Nephron (organoid): ENCODE results near the gene ATP8B4.

Experiments
- H3K27ac Mint-ChIP-seq, 3 experiments: 2 replicates each; pipeline ENCODE4 v1.8.0; 2020; ENCODE audit warnings: mixed read lengths in 3 of 3, mild to moderate bottlenecking in 2 of 3, moderate library complexity in 1 of 3
- H3K27me3 Mint-ChIP-seq: 2 replicates; pipeline ENCODE4 v1.8.0; 2021; ENCODE audit warnings: low read depth, mild to moderate bottlenecking, moderate library complexity, mixed read lengths
- H3K36me3 Mint-ChIP-seq: 2 replicates; pipeline ENCODE4 v1.8.0; 2020; ENCODE audit warnings: low read depth, mixed read lengths
- H3K4me1 Mint-ChIP-seq: 2 replicates; pipeline ENCODE4 v1.8.0; 2020; ENCODE audit warnings: mixed read lengths
- H3K4me3 Mint-ChIP-seq, 3 experiments: 2 replicates each; pipeline ENCODE4 v1.8.0; 2020; ENCODE audit warnings: mild to moderate bottlenecking in 3 of 3, mixed read lengths in 3 of 3, moderate library complexity in 2 of 3
- H3K9me3 Mint-ChIP-seq: 2 replicates; pipeline ENCODE4 v1.8.0; 2020; ENCODE audit warnings: mixed read lengths
- TF ChIP-seq, protein P1 (sequence below), 3 experiments: fragments of 200-600 bp; sonication (generic); IDR thresholded peaks; one replicate each; pipeline ENCODE4 v1.5.0; 2021; ENCODE audit warnings: antibody characterized with exemption in 3 of 3; ENCODE audit not compliant: unreplicated experiment in 3 of 3

The ATP8B4 gene

DNA sequence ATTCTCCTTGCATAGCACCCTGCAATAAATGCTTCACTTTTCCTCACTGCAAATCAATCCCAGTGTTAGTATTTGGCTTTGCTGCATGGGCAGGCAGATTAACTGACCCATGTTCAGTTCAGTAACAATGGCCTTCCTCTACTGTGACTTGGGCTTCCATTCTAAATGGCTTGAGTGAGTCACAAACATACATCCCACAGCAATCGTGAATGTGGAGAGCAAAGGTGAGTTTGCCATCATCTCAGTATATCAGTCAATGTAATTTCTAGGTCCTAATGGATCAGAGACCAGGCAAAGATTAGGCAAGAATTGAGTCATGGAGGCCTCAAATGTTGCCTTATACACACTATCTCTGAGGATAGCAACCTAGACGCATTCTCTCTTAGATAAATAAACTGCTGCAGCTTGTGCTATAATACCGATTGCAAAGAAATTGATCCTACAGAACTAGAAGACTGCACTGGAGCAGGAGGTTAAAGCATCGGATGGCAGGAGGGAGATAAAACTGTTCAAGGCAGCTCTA, 8.3 kb upstream of the ATP8B4 start:
- Mint-ChIP-seq H3K4me3 (no peak overlapping the region), H3K4me1 (peaks cover 12% of the 10 kb centered on the region), H3K36me3 (no peaks in the 10 kb centered on the region), H3K27ac (no peak overlapping the region), H3K9me3 (peaks cover 7% of the 10 kb centered on the region), H3K27me3 (peaks cover 3% of the 10 kb centered on the region)
- TF ChIP-seq, protein P1, sequence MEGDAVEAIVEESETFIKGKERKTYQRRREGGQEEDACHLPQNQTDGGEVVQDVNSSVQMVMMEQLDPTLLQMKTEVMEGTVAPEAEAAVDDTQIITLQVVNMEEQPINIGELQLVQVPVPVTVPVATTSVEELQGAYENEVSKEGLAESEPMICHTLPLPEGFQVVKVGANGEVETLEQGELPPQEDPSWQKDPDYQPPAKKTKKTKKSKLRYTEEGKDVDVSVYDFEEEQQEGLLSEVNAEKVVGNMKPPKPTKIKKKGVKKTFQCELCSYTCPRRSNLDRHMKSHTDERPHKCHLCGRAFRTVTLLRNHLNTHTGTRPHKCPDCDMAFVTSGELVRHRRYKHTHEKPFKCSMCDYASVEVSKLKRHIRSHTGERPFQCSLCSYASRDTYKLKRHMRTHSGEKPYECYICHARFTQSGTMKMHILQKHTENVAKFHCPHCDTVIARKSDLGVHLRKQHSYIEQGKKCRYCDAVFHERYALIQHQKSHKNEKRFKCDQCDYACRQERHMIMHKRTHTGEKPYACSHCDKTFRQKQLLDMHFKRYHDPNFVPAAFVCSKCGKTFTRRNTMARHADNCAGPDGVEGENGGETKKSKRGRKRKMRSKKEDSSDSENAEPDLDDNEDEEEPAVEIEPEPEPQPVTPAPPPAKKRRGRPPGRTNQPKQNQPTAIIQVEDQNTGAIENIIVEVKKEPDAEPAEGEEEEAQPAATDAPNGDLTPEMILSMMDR (IDR thresholded peaks at IDR 0.05; ENCODE audit: unreplicated experiment in 3 of 3), result no peak

DNA sequence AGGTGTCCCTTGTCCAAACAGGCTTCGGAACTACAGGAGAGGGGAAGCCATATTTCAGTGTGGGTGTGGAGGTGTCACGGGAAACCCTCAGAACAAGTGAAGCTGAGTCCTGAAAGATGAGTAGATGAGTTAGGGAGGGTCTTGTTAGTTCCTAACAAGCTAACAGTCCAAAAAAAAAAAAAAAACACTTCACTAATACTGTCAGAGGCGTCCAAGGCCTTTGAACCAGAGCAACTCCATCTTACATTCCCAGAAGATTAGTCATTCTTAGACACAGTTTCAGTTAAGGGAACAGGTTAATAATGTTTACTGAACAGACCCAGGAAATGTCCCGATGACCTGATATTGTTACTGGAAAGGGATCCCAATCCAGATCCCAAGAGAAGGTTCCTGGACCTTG, 7.0 kb upstream of the ATP8B4 start:
- TF ChIP-seq, protein P1 (IDR thresholded peaks at IDR 0.05; ENCODE audit: unreplicated experiment in 3 of 3), result no peak
- Mint-ChIP-seq H3K4me3 (no peak overlapping the region), H3K27ac (peak overlapping the region in 1 of 3 experiments; percentile 26), H3K4me1 (peaks cover 12% of the 10 kb centered on the region), H3K9me3 (peaks cover 5% of the 10 kb centered on the region), H3K27me3 (peaks cover 3% of the 10 kb centered on the region), H3K36me3 (no peaks in the 10 kb centered on the region)

DNA sequence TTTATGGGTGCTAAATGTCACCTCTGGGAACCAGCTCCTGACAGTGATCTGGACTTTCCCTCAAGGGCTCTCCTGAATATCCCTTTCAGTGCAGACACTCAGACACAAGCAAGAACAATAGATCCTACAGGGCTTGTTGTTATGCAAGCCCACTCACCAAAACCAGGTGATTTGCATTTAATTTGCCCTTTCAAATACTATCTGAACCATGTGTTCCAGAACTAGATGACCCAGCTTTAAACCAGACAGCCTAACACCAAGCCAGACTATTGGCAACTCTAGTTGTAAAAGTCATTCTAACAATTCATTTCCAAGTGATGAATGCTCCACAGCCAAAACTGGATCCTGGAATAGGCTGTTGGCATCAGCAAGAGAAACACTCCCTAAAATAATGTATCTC, 5.6 kb upstream of the ATP8B4 start:
- Mint-ChIP-seq H3K9me3 (peaks cover 5% of the 10 kb centered on the region), H3K27me3 (peaks cover 3% of the 10 kb centered on the region), H3K4me3 (no peak overlapping the region), H3K36me3 (no peaks in the 10 kb centered on the region), H3K27ac (peak overlapping the region in 2 of 3 experiments; percentile 1 to 64), H3K4me1 (peaks cover 12% of the 10 kb centered on the region)
- TF ChIP-seq, protein P1 (IDR thresholded peaks at IDR 0.05; ENCODE audit: unreplicated experiment in 3 of 3), result no peak

DNA sequence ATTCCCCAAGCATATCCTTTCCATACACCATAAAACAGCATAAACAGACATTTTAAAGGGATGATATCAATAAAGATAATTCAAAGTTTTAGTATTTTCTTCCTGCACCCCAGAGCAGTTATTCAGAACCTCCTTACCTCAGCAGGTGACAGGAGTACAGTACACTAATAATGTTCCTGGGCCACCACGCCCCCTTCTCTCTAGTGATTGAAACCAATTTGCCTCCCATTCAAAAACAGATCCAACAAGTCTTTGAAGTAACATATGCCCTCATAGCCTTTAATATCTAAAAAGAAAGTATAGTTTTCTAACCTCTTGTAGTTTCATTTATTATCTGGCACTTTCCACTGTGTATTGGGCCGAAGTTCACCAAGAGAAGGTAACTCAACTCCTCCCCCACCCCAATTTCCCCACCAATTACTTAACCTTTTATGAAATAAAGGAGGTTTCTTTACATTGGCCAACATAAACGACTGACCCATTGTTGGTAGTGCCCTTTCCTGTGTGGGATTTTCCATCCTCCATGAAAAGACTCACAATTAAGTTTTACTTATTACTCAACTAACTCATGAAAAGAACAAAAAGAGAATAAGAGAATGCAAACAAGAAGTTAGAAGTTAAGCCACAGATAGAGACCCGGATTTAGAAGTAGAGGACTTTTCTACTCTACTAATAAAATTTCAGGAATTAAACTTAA, 5.0 kb upstream of the ATP8B4 start:
- no peak overlapping the region for H3K4me3 Mint-ChIP-seq
- TF ChIP-seq, protein P1 (IDR thresholded peaks at IDR 0.05; ENCODE audit: unreplicated experiment in 3 of 3), result no peak
- peaks cover 12% of the 10 kb centered on the region for H3K4me1 Mint-ChIP-seq
- H3K27ac Mint-ChIP-seq, result no peak overlapping the region
- H3K9me3 Mint-ChIP-seq, result peaks cover 5% of the 10 kb centered on the region
- peaks cover 3% of the 10 kb centered on the region for H3K27me3 Mint-ChIP-seq
- H3K36me3 Mint-ChIP-seq, result no peaks in the 10 kb centered on the region

DNA sequence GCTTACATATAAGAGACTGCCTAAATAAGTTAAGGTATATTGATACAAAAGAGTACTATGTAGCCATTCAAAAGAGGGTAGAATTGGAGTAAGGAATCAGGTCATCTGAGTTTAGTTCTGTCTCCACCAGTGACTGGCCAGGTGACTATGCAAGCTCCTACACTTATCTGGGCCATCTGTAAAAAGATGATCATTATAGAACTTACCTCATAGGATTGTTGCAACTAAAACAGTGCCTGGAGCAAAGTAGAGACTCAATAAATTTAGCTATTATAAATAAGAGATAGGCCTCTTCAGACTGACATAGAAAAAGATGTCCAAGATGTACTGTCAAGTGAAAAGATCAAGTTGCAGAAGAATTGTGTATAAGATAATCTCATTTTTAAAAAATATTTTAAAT, 1.7 kb upstream of the ATP8B4 start:
- no peaks in the 10 kb centered on the region for H3K36me3 Mint-ChIP-seq
- peaks cover 1% of the 10 kb centered on the region for H3K4me1 Mint-ChIP-seq
- H3K27ac Mint-ChIP-seq, result no peak overlapping the region
- H3K27me3 Mint-ChIP-seq, result no peaks in the 10 kb centered on the region
- H3K9me3 Mint-ChIP-seq, result peaks cover 12% of the 10 kb centered on the region
- H3K4me3 Mint-ChIP-seq, result no peak overlapping the region
- TF ChIP-seq, protein P1 (IDR thresholded peaks at IDR 0.05; ENCODE audit: unreplicated experiment in 3 of 3), result no peak
